K562 (cell line): ENCODE results near the gene TSTD1.

Source experiments
- COPS2 ChIP-seq: fragments of 450-650 bp; conservative IDR thresholded peaks from 2 replicates; pipeline ENCODE4 v1.6.1; 2016; ENCODE audit warnings: mild to moderate bottlenecking, moderate library complexity
- CTCF ChIP-seq, 3 experiments: IDR thresholded peaks in 2 of 3; conservative IDR thresholded peaks in 1 of 3; 2 replicates each; pipeline ENCODE4 v1.5.1; 2011 to 2012; ENCODE audit warnings: low read length in 3 of 3, mild to moderate bottlenecking in 3 of 3, control low read depth in 2 of 3, improper control_type of control experiment in 1 of 3, inconsistent platforms in 1 of 3, low read depth in 1 of 3, mixed read lengths in 1 of 3, moderate library complexity in 1 of 3; ENCODE audit not compliant: insufficient read depth in 2 of 3
- MEF2D ChIP-seq: conservative IDR thresholded peaks from 2 replicates; pipeline ENCODE4 v1.6.1; 2016; ENCODE audit warnings: low read depth, missing genetic modification characterization, missing compliant biosample characterization
- MEIS2 ChIP-seq: fragments of 450-650 bp; IDR thresholded peaks from 2 replicates; pipeline ENCODE4 v1.6.1; 2014; ENCODE audit warnings: mild to moderate bottlenecking; ENCODE audit not compliant: partially characterized antibody
- POLR2A ChIP-seq: fragments of 450-650 bp; conservative IDR thresholded peaks from 2 replicates; pipeline ENCODE4 v1.6.1; 2016
- RNF2 ChIP-seq: sonication (generic); IDR thresholded peaks from 2 replicates; pipeline ENCODE4 v1.6.1; 2016
- UBTF ChIP-seq, 2 experiments: IDR thresholded peaks; 2 replicates each; pipeline ENCODE4 v1.6.1; 2012; ENCODE audit warnings: improper control_type of control experiment in 2 of 2, low read depth in 2 of 2, low read length in 2 of 2, borderline replicate concordance in 1 of 2
- TF ChIP-seq, protein P1 (sequence below): IDR thresholded peaks from 2 replicates; pipeline ENCODE4 v1.6.1; 2016; ENCODE audit warnings: missing genetic modification characterization, missing compliant biosample characterization

DNA sequence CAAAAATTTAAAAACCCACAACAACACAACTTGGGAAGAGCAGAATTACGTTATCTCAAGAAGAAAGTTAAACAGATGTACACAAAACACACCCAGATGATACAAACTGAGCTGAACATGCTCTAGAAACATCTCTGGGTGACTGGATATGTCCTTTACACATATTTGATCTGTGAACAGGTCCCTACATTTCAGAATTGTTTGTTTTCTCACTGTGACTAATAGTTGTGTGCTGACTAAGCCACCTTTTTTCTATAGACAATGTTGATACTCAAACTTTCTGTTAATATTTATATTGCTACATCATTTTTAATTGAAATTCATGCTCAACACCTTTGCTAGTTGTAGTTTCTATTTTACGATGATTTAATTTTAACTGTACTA is 16.8 kb downstream of the TSTD1 start:
- TF ChIP-seq POLR2A (no peak), MEIS2 (no peak), RNF2 (no peak), COPS2 (no peak), CTCF (IDR thresholded peaks at IDR 0.05 in 2 of 3, conservative IDR thresholded peaks at IDR 0.05 in 1 of 3; ENCODE audit: insufficient read depth in 2 of 3, low read depth in 1 of 3, low read length in 3 of 3) (no peak), MEF2D (tag) (no peak), UBTF (IDR thresholded peaks at IDR 0.05; ENCODE audit: borderline replicate concordance in 1 of 2, low read depth in 2 of 2, low read length in 2 of 2) (no peak)
- TF ChIP-seq, protein P1, sequence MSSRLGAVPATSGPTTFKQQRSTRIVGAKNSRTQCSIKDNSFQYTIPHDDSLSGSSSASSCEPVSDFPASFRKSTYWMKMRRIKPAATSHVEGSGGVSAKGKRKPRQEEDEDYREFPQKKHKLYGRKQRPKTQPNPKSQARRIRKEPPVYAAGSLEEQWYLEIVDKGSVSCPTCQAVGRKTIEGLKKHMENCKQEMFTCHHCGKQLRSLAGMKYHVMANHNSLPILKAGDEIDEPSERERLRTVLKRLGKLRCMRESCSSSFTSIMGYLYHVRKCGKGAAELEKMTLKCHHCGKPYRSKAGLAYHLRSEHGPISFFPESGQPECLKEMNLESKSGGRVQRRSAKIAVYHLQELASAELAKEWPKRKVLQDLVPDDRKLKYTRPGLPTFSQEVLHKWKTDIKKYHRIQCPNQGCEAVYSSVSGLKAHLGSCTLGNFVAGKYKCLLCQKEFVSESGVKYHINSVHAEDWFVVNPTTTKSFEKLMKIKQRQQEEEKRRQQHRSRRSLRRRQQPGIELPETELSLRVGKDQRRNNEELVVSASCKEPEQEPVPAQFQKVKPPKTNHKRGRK (tag), result no peak
